Measurements from ENCODE around the gene HOXB3. TPM values are rescaled to one million over a fixed set of nuclear protein-coding genes. Genes with fewer than 3 reads are reported as not detected.
A peak's percentile ranks its signal among the peaks of the same experiment; 100 is the strongest.

Gene HOXB3
- total and polyA plus RNA-seq, 12 donors: 2.3 to 28.8 (median 8.8) TPM

GRCh38 chr17:48571024-48571818 lies 18.8 kb downstream of the HOXB3 start:
- 56 to 69% (median 59%) methylated on average over 26 of the region's 26 CpGs for WGBS, 4 donors
- Histone ChIP-seq H3K27me3 (no peaks in the 10 kb centered on the region), H3K36me3 (replicated peaks in 1 of 2) (no peaks in the 10 kb centered on the region), H3K4me3 (peak overlapping the region in 1 of 4 donors; percentile 3), H3K9me3 (replicated peaks in 1 of 3) (no peaks in the 10 kb centered on the region), H3K27ac (peak overlapping the region in 3 of 5 donors; percentile 29 to 81 (median 71)), H3K4me1 (replicated peaks in 1 of 2) (peaks cover 0 to 38% of the 10 kb centered on the region in 2 donors)
- TF ChIP-seq, protein P1, sequence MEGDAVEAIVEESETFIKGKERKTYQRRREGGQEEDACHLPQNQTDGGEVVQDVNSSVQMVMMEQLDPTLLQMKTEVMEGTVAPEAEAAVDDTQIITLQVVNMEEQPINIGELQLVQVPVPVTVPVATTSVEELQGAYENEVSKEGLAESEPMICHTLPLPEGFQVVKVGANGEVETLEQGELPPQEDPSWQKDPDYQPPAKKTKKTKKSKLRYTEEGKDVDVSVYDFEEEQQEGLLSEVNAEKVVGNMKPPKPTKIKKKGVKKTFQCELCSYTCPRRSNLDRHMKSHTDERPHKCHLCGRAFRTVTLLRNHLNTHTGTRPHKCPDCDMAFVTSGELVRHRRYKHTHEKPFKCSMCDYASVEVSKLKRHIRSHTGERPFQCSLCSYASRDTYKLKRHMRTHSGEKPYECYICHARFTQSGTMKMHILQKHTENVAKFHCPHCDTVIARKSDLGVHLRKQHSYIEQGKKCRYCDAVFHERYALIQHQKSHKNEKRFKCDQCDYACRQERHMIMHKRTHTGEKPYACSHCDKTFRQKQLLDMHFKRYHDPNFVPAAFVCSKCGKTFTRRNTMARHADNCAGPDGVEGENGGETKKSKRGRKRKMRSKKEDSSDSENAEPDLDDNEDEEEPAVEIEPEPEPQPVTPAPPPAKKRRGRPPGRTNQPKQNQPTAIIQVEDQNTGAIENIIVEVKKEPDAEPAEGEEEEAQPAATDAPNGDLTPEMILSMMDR (IDR thresholded peaks at IDR 0.05): no peak
- no peak for TF ChIP-seq POLR2A (IDR thresholded peaks at IDR 0.05)
- intact Hi-C loops (cut with DNase I): no loop called here
- no peak for DNase-seq

- H3K27ac ChIP-seq: peak overlapping the region in 3 of 5 donors; percentile 29 to 81 (median 71)
- TF ChIP-seq, protein P1 (IDR thresholded peaks at IDR 0.05): no peak
- TF ChIP-seq POLR2A (IDR thresholded peaks at IDR 0.05): no peak
- 40 to 59% (median 54%) methylated on average over 14 to 19 of the region's 19 CpGs for WGBS, 4 donors
- H3K27me3 ChIP-seq: no peaks in the 10 kb centered on the region
- peaks cover 0 to 30% of the 10 kb centered on the region in 2 donors for H3K4me1 ChIP-seq (replicated peaks in 1 of 2)
- DNase-seq: peak in 1 of 7 donors; percentile 24
- H3K9me3 ChIP-seq (replicated peaks in 1 of 3): no peaks in the 10 kb centered on the region
- H3K36me3 ChIP-seq (replicated peaks in 1 of 2): no peaks in the 10 kb centered on the region
- intact Hi-C loops (cut with DNase I): no loop called here
- peak overlapping the region in 1 of 4 donors; percentile 3 for H3K4me3 ChIP-seq
Measured at GRCh38 chr17:48570325-48571023, 19.6 kb downstream of the HOXB3 start.

DNA sequence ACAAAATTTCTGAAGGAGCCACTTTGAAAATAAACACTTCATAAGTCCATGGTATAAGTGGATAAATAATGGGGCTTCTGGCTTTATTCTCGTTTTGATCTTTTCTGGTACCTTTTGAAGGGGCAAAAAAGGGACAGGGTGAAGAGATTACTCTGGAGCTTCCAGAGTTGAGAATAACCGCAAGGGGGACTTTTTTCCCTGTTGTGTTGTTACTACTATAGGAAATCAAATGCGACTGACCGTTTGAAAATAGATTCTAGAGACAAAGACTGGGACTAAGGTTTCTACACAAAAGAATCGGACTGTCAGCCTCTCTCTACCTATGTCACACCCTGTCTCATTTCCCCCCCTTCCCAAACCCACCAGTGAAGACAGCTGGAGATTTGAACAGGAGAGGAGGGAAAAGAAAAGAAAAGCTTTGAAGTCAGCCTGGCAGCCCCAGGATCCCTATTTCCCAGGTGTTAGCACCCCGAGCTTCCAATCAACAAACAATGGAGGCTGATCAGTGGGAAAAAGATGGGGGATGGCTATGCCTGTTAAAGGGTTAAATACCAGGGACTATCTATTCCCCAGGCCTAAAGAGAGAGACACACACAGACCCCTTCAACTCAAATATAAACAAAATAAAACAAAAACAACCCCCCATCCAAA lies 20.2 kb downstream of the HOXB3 start:
- WGBS, 4 donors: 67 to 71% (median 67%) methylated on average over 6 of the region's 6 CpGs
- peak overlapping the region in 1 of 4 donors; percentile 3 for H3K4me3 ChIP-seq
- H3K27me3 ChIP-seq: no peaks in the 10 kb centered on the region
- intact Hi-C loops (cut with DNase I): no loop called here
- peak overlapping the region in 2 of 5 donors; percentile 71 to 81 for H3K27ac ChIP-seq
- no peaks in the 10 kb centered on the region for H3K36me3 ChIP-seq (replicated peaks in 1 of 2)
- TF ChIP-seq, protein P1 (IDR thresholded peaks at IDR 0.05): no peak
- no peak for TF ChIP-seq POLR2A (IDR thresholded peaks at IDR 0.05)
- H3K4me1 ChIP-seq (replicated peaks in 1 of 2): peaks cover 0 to 23% of the 10 kb centered on the region in 2 donors
- no peaks in the 10 kb centered on the region for H3K9me3 ChIP-seq (replicated peaks in 1 of 3)
- DNase-seq: no peak

DNA sequence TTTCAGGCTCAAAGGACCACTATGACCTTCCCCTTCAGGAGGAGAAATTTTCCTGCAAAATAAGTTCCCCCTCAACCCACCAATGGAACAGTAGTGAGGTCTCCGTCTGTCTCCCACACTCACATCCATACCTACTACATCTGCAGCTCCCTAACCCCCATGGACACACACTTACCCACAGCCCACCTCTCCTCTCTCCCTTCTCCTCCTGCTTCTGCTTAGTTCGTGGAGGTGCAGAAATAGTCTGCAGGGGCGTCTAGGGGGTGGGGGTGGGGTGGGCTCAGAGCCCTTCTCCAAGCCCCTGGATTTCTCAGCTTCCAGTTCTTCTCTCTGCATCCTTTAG lies 20.8 kb downstream of the HOXB3 start:
- H3K27me3 ChIP-seq: no peaks in the 10 kb centered on the region
- no peak overlapping the region for H3K4me3 ChIP-seq
- DNase-seq: no peak
- H3K27ac ChIP-seq: peak overlapping the region in 2 of 5 donors; percentile 23 to 71
- 56 to 77% (median 62%) methylated on average over 3 of the region's 3 CpGs for WGBS, 4 donors
- peaks cover 0 to 19% of the 10 kb centered on the region in 2 donors for H3K4me1 ChIP-seq (replicated peaks in 1 of 2)
- no peaks in the 10 kb centered on the region for H3K36me3 ChIP-seq (replicated peaks in 1 of 2)
- TF ChIP-seq, protein P1 (IDR thresholded peaks at IDR 0.05): no peak
- no peak for TF ChIP-seq POLR2A (IDR thresholded peaks at IDR 0.05)
- H3K9me3 ChIP-seq (replicated peaks in 1 of 3): no peaks in the 10 kb centered on the region
- intact Hi-C loops (cut with DNase I): no loop called here
